ENCODE data around the gene GGA3. TPM values are rescaled to one million over a fixed set of nuclear protein-coding genes. Genes with fewer than 3 reads are reported as not detected.

The GGA3 gene
- polyA plus RNA-seq, 1 donor from 2014 or later = 15.7 TPM

- no peaks in the 10 kb centered on the region for H3K79me2 ChIP-seq (replicated peaks; ENCODE audit: insufficient read depth, low read length)
- H2AFZ ChIP-seq (ENCODE audit: low read depth, low read length) = no peak overlapping the region
- H3K27me3 ChIP-seq (ENCODE audit: insufficient read depth, low read depth, low read length) = no peaks in the 10 kb centered on the region
- H3K36me3 ChIP-seq (ENCODE audit: insufficient read depth, low read length) = peaks cover 5% of the 10 kb centered on the region
- no peak for TF ChIP-seq EP300 (conservative IDR thresholded peaks at IDR 0.05; ENCODE audit: poor library complexity, severe bottlenecking)
- TF ChIP-seq, protein P1, sequence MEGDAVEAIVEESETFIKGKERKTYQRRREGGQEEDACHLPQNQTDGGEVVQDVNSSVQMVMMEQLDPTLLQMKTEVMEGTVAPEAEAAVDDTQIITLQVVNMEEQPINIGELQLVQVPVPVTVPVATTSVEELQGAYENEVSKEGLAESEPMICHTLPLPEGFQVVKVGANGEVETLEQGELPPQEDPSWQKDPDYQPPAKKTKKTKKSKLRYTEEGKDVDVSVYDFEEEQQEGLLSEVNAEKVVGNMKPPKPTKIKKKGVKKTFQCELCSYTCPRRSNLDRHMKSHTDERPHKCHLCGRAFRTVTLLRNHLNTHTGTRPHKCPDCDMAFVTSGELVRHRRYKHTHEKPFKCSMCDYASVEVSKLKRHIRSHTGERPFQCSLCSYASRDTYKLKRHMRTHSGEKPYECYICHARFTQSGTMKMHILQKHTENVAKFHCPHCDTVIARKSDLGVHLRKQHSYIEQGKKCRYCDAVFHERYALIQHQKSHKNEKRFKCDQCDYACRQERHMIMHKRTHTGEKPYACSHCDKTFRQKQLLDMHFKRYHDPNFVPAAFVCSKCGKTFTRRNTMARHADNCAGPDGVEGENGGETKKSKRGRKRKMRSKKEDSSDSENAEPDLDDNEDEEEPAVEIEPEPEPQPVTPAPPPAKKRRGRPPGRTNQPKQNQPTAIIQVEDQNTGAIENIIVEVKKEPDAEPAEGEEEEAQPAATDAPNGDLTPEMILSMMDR (IDR thresholded peaks at IDR 0.05; ENCODE audit: poor library complexity, severe bottlenecking) = no peak
- no peak for TF ChIP-seq TAF1 (IDR thresholded peaks at IDR 0.05; ENCODE audit: low read depth)
- no peak for TF ChIP-seq RAD21 (conservative IDR thresholded peaks at IDR 0.05)
- no peak for TF ChIP-seq MXI1 (conservative IDR thresholded peaks at IDR 0.05; ENCODE audit: poor library complexity, severe bottlenecking)
- no peak for TF ChIP-seq EZH2 (IDR thresholded peaks at IDR 0.05; ENCODE audit: borderline replicate concordance, insufficient read depth, low read length, poor library complexity, severe bottlenecking)
- no peak for TF ChIP-seq REST (IDR thresholded peaks at IDR 0.05; ENCODE audit: borderline replicate concordance)
- TF ChIP-seq POLR2AphosphoS5 (IDR thresholded peaks at IDR 0.05) = no peak
- TF ChIP-seq SMC3 (conservative IDR thresholded peaks at IDR 0.05; ENCODE audit: poor library complexity) = no peak
- H3K9me3 ChIP-seq (ENCODE audit: low read length) = no peaks in the 10 kb centered on the region
- H3K4me2 ChIP-seq (ENCODE audit: low read length) = no peak overlapping the region
- H3K9ac ChIP-seq (ENCODE audit: low read length) = no peak overlapping the region
- no peaks in the 10 kb centered on the region for H4K20me1 ChIP-seq (ENCODE audit: insufficient read depth)
- no peak overlapping the region for H3K27ac ChIP-seq (ENCODE audit: low read length)
- no peak overlapping the region for H3K4me3 ChIP-seq (ENCODE audit: low read length)
- H3F3A ChIP-seq (ENCODE audit: insufficient read depth, low read length, poor library complexity, severe bottlenecking) = no peaks in the 10 kb centered on the region
- no peaks in the 10 kb centered on the region for H3K9me2 ChIP-seq (ENCODE audit: insufficient read depth, low read length)
These were observed 30.3 kb downstream of the GGA3 start for GRCh38 chr17:75231071-75231470.

GRCh38 chr17:75228847-75229246 lies 32.6 kb downstream of the GGA3 start:
- H3K9me2 ChIP-seq (ENCODE audit: insufficient read depth, low read length) = no peaks in the 10 kb centered on the region
- H3K4me3 ChIP-seq (ENCODE audit: low read length) = no peak overlapping the region
- H3K9me3 ChIP-seq (ENCODE audit: low read length) = no peaks in the 10 kb centered on the region
- H3K9ac ChIP-seq (ENCODE audit: low read length) = no peak overlapping the region
- H3K27ac ChIP-seq (ENCODE audit: low read length) = no peak overlapping the region
- no peaks in the 10 kb centered on the region for H3K79me2 ChIP-seq (replicated peaks; ENCODE audit: insufficient read depth, low read length)
- TF ChIP-seq EP300 (conservative IDR thresholded peaks at IDR 0.05; ENCODE audit: poor library complexity, severe bottlenecking) (no peak), MXI1 (conservative IDR thresholded peaks at IDR 0.05; ENCODE audit: poor library complexity, severe bottlenecking) (no peak), RAD21 (conservative IDR thresholded peaks at IDR 0.05) (no peak), TAF1 (IDR thresholded peaks at IDR 0.05; ENCODE audit: low read depth) (no peak), REST (IDR thresholded peaks at IDR 0.05; ENCODE audit: borderline replicate concordance) (no peak), EZH2 (IDR thresholded peaks at IDR 0.05; ENCODE audit: borderline replicate concordance, insufficient read depth, low read length, poor library complexity, severe bottlenecking) (no peak), POLR2AphosphoS5 (IDR thresholded peaks at IDR 0.05) (no peak), SMC3 (conservative IDR thresholded peaks at IDR 0.05; ENCODE audit: poor library complexity) (no peak)
- TF ChIP-seq, protein P1 (IDR thresholded peaks at IDR 0.05; ENCODE audit: poor library complexity, severe bottlenecking) = no peak
- no peaks in the 10 kb centered on the region for H3F3A ChIP-seq (ENCODE audit: insufficient read depth, low read length, poor library complexity, severe bottlenecking)
- H3K27me3 ChIP-seq (ENCODE audit: insufficient read depth, low read depth, low read length) = no peaks in the 10 kb centered on the region
- H4K20me1 ChIP-seq (ENCODE audit: insufficient read depth) = no peaks in the 10 kb centered on the region
- H3K4me2 ChIP-seq (ENCODE audit: low read length) = no peak overlapping the region
- H3K36me3 ChIP-seq (ENCODE audit: insufficient read depth, low read length) = peaks cover 5% of the 10 kb centered on the region
- H2AFZ ChIP-seq (ENCODE audit: low read depth, low read length) = no peak overlapping the region

Data from neural cell (in vitro differentiated cells).